HS-5 (cell line): ENCODE measurements around the gene RPS6KA2.
A peak's percentile ranks its signal among the peaks of the same experiment; 100 is the strongest.

ENCODE experiments used
- DNase-seq: peaks from one replicate; pipeline ENCODE4 v3.0.0-alpha.2; 2012; ENCODE audit warnings: low read depth

The RPS6KA2 gene

DNA sequence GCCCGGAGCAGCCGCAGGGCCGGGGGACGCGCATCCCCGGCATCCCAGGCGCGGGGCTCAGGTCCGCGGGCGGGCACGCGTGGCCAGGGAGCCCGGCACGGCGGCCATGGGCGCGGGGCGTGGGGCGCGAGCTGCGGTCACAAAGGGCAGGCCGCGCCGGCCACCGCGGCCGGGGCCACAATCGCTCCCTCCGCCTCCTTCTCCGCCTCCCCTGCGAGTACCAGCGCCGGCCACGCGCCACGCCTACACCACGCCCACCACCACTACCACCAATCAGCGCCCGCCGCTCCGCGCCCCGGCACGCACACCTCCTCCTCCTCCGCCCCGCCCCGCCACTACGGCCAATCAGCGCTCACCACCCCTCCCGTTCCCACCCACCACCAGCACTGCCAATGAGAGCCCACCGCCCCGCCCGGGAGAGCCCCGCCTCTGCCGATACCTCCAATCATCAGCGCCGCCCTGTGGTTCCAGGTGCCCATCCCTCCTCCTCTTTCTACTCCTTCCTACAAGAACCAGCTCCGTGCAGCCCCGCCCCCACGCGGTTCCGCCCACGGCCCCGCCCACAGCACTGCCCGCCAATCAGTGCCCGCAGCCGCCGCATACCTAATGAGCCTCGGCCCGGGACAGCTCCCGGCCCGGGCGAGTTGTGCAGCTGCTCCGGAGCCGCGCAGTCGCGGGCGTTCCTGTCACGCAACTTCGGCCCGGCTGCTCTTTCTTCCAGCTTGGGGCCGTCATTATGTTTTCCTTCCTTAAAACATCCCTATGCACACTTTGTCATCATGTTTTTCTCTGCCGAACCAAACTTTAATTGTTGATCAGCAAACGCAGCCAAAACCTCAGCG lies at the start of gene RPS6KA2:
Gene RPS6KA2 (minus strand): TSS at position 219 of the 842 bp plus-strand sequence. CDS start 232 bp downstream, outside the sequence.
- peak; percentile 90 for DNase-seq

DNA sequence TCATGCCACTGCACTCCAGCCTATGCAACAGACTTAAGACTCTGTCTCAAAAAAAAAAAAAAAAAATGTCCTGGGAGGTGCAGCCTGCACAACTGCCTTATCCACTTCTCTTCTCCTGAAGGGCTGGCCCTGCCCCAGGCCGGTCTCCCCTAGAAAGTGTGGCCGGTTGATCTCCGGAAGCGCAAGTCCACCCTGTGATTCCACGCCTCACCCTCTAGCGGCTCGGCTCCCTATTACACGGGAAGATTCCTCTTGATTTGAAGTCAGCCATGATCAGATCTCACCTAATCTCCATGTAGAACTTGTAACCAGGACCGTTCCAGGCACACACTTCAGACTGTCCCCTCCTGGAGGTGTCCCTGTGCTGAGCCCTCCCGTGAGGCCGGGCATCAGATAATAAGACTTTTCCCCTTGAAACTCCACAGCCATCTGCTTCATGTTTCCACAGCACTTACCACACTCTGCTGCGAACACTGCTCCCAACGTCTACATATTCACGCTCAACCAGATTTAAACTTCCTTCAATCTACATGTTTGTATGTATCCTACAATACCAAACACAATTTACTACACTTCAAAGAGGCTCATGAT lies 49.3 kb upstream of the RPS6KA2 start:
- no peak for DNase-seq

DNA sequence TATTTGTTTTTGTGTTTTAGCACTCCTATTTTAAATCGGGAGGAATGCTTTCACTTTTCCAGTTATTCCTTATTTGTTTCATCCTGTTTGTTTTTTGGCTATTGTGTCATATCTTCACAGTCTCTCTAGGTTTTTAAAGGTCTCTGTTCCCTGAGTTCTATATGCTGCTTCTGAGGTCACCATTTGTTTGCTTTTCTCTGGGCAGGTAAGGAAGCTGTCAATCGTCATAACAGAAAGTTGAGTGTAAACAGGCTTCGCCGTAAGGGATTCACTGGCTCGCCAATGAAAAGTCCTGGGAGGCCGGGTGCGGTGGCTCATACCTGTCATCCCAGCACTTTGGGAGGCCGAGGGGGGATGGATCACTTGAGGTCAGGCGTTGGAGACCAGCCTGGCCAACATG lies 48.7 kb upstream of the RPS6KA2 start:
- no peak for DNase-seq

DNA sequence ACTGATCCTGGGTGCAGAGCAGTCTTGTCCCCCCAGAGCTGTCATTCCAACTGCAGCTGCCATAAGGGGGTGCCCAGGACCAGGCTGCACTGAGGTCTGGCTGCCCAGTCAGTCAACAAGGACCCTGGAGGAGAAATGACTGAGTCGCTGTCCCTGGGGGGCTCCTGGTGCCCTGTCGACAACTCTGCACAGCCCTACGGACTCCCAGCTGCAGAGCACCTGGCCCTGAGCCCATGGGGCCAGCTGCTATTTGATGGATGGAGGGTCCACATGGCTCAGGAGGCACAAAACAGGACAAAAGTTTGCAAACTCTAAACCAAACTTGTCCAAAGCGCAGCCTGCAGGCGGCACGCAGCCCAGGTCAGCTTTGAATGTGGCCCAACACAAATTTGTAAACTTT lies 46.3 kb upstream of the RPS6KA2 start:
- DNase-seq = no peak

DNA sequence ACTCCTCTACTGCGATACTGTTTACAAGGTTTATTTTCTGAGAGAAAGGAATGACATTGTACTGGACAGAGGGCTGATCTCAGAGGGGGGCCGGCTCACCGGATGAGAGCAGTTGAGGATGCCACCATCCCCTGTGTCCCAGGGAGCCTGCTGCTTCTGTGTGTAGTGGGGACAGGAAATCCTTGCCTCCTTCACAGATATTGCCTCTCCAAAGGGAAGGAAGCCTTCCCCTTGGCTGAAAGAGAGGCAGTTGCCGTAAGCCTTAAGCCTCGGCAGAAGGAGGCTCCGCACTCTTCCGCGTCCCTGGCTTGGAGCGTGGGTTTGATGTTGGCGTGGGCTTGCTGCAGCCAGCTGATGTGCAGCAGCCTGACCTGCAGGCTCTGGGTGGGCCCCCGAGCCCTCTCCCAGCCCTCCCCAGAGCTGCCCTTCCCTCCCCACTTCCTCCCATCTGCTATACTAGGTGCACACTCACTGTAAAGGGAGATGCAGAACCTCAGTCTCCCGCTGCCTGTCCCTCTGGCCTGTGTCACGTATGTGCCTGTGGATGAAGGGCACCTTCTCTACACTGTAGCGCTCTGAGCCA lies 45.7 kb upstream of the RPS6KA2 start:
- no peak for DNase-seq

DNA sequence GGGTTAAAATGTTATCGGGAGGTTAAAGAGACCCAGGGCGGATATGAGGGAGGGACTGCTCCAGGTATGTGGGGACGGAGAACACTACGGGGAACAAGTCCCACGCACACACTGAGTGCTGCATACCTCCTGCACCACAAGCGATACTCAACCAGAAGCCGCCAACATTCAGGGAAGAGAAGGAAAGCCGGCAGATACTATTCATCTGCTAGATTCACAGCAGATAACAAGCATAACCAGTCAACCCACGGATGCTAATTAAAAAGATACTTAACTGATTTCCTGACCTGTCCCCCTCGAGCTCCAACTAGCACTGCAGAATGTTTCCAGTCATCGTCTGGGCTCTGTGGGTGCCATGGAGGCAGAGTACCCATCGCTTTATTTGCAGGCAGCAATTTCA lies 45.1 kb upstream of the RPS6KA2 start:
- DNase-seq = no peak

DNA sequence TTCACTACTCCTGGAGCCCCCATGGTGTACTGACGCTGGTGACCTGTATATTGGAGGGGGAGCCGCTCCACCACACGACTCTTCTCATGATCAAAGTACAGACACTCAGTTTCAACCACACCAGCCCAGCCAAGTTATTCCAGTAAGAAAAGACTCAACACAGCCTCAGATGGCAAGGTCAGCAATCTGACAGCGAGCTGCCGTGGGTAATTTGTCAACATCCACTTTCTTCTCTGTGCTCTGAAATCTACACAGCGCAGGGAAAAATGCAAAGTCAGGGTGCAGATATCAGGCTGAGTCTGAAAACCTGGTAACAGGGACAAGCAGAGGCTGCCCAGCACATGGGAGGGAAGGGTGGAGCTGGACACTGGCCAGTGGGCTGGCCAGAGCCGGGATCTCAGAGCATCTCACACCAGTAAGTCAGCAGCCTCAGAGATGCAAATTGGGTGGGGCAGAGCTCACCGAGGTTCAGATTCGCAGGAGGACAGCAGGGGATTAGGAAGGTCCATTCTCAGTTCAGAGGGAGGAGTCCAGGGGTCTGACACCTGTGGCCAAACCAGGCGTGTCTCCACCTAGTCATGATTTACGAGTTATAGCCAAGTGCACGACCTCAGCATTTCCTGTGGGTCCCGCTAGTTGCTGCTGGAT lies 44.5 kb upstream of the RPS6KA2 start:
- DNase-seq = no peak

DNA sequence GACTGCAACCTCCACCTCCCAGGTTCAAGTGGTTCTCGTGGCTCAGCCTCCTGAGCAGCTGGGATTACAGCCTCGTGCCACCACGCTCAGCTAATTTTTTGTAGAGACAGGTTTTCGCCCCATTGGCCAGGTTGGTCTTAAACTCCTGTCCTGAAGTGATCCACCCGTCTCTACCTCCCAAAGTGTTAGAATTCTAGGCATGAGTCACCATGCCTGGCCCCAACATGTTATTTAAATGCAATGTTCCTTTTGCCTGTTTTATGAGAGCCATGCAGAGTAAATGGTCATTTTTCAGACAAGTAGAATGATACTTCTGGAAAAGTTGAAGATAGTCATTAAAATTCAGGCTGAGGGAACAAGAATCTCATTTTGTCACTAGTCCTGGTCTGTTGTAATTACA lies 43.8 kb upstream of the RPS6KA2 start:
- no peak for DNase-seq

DNA sequence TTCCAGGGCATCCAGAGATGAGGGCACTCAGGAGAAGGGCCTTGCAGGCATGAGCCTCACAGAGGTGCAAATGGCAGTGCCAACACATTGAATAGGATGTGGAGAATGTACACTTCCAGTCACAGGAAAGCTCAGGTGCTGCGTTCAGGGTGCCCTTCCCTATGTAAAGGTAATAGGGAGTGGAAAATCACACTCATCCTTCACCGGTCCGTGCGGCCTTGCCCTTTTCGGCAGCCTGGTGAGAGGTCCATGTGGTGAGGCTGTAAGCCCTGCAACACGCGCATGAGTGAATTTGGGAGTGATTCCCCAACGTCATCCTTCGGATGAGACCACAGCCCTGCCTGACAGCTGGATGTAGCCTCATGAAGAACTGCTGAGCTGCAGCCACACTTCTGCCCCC lies 43.0 kb upstream of the RPS6KA2 start:
- no peak for DNase-seq

DNA sequence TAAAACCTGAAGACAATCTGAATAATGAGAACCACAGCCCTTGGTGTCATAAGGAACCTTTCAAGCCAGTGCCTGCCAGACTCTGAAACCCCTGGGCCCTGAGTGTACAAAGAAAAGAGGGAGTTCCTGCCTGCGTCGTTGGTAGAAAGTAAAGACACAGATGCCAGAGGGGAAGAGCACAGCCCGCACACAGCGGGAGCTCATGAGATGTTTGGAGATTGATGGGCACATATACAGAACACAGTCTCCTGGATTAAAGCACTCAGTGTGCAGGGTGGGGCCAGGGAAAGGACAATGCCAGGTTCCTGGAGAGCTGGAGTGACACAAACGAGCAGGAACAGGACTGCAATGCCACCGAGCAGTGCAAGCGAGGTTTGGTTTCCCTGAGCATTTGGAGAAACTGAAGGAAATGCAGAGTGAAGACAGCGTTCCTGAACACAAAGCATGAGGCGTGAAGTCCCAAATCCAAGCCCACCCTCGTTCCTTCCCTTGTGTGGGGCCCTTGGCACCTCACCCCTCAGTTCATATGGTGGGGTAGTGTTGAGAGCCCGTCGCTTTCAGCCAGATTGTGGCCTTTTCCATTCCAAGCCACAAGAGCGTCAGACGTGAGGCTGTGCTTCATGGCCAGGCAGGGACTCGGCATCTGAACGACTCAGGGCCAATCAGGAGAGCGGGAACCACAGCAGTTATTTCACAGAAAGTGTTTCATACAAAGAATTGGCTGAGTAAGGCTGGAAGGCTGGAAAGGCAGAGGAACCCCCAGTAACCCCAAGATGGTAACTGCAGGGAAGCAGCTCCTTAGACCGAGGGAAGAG lies 41.0 kb upstream of the RPS6KA2 start:
- no peak for DNase-seq

DNA sequence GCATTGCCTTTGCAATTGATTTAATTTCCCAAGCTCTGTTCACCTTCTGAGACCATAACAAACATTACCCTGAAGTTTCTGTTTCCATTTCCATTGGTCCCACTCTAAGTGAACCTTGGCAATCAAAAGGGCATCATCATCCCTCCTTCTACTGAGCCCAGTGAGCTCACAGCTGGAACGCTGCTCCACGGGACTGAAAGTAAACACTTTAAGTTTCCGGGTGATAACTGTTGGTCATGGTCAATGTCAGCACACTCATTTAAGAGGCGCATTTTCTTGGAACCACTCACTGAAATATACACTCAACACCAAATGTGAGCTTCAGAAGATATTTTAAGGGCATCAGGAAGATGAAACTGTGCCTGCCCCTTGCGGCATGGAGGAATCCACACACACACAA lies 37.1 kb upstream of the RPS6KA2 start:
- no peak for DNase-seq

DNA sequence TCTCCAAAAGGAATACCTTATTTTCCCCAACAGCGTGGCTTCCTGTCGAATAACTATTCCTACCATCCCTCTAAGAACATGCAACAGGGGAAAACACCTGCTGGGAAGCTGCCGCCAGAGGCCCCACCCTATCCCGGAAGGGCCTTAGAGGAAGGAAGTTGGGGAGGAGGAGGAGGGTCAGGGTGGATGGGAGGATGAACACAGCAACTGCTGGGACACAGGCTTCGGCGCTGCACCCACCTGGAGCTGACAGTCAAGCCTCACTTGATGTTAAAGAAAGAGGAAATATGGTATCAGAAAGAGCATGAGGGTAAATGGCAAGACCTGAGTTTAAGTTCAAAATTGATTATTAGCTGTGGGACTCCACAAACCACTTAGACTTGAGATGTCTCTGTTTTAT lies 36.5 kb upstream of the RPS6KA2 start:
- DNase-seq = no peak

DNA sequence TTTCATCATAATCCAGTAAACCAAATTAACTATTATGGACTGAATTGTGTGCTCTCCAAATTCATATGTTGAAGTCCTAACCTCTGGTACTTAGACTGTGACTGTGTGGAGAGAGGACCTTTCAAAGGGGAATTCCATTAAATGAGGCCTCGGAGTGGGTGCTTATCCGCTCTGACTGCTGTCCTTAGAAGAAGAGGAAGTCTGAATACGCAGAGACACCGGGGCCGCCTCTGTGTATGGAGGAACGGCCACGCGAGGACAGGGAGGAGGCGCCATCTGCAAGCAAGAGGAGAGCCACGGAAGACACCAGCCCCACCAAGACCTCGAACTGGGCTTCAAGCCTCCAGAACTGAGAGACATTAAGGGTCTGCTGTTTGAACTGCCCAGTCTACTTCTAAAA lies 35.6 kb upstream of the RPS6KA2 start:
- no peak for DNase-seq

DNA sequence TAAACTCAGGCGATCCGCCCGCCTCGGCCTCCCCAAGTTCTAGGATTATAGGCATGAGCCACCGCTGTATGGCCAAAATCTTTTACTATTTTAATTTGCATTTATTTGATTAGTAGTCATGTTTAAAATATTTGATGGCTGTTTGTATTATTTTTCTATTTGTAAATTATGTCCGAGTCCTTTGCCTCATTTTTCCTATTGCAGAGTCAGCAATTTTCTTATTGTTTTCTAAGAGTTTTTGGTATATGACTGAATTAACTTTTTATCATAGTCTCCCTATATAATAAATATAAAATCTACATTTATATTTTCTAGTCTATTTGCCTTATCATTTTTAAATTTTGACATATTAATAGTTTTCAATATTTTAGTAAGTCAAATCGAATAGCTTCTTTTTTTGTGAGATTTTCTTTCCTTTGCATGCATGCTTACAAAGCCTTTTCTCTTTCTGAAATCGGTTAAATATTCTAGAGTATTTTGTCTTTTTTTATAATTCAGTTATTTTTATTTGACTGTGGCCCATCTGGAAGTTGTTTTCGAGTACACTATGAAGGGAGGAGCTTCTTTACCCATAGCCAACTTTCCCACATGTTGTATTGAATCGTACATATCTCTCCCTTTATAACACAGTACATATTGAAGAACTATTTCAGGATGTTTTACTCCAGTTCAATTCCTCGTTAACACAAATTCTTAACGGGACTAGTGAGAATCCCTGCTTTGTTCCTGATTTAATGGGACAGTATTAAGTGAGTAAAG lies 34.5 kb upstream of the RPS6KA2 start:
- no peak for DNase-seq

DNA sequence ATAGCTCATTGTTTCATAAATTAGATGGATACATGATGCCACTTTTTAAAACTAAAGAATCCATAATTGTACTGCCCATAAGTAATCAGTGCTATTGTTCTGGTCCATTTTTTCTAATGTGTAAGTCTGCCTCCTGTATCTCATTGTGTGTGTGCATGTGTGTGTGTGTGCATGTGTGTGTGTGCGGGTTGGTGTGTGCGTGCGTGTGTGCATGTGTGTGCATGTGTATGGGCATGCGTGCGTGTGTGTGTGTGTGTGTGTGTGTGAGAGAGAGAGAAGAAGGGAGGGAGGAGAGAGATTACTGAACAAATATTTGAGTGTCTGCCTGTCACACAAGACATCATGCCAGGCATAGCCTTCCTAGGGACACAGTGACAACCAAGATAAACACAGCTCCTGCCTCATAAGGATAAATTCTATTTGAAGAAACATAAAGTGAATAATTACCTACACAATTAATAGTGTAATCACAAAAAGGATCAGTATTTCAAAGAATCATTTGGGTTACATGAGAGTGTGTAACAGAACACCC lies 33.2 kb upstream of the RPS6KA2 start:
- no peak for DNase-seq

DNA sequence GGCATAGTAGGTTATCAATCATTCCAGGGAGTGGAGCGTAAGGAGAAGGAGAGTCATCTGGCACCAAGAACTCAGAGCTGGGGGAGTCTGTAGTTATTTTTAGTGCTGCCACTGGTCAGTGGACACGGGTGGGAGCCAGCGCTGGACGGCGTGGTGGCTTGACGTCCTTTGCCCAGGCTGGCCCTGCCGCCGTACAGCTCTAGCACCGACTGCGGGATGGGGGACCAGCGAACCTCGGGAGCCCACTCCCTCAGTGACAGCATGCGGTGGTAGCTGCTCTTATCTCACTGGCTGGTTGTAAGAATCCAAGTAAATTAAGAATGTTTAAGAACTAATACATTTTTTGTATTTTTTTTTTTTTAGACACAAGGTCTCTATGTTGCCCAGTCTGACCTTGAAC lies 32.5 kb upstream of the RPS6KA2 start:
- no peak for DNase-seq

DNA sequence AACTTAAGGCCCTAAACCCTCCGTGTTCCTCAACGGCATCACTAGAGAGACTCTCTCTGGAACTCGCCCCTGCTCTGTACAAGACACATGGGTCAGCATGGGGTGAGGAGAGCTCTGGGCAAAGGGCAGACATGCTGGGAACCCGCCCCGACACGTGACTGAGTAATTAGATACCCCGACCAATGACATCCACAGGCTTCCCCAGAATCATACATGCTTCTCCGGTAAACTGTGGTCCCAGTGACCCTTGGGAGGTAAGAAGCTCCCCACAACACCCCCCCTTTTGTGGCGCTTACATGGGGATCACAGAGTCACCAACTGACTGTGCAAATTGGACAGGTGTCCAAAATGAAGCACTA lies 31.7 kb upstream of the RPS6KA2 start:
- no peak for DNase-seq

DNA sequence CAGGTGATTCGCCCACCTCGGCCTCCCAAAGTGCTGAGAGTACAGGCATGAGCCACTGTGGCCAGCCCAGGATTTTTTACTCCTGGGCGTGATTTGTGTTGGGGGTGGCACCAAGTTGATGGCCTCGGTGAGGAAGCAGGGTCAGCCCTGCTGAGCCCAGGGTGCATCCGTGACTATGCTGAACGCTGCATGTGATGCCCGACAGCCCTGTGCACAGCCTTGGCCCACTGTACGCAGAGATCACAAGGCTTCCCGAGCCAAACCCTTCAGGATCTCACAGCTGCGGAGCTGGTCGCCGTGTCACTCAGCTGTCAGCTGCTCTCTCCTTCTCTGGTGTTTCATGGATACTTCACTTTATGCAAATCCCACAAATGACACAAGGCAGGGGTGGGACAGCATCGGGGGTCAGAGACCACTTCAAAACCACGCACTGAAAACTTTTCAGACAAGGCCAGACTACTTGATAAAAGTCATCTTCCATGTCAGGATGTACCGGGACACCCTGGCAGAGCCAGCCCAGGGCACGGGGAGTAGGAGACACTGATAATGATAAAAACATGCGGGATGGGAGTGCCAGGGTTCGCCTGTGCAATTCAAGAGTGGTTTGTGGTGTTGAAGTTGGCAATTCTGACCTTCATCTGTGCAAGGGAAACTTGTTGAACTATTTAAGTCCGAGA lies 31.2 kb upstream of the RPS6KA2 start:
- no peak for DNase-seq

DNA sequence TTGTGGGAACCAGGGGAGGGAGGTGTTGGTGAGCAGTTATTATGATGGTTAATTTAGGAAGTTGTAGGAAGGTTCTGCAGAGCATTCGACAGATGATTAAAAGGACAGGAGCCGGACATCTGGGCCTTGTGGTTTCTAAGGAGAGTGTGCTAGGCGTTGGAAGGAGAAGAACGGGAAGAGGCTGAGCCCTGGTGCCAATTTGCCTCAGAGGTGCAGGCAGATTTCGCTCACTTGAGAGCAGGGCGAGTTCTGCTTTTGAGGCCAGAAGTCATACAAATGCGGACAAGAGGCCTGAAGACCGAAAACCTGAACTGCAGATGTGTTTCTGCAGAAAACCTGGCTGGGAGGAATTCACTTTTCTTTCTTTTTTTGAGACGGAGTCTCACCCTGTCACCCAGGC lies 30.5 kb upstream of the RPS6KA2 start:
- no peak for DNase-seq
